SU-DHL-6 (cell line): ENCODE measurements around the gene MMAA.
"Not testable (repeated sequence)": the region's sequence is repeated elsewhere in the genome, so short reads cannot be mapped to it uniquely, and the experiment has no call there.

Experiments
- H2AFZ ChIP-seq: fragments of 200-600 bp; sonication (generic); 2 replicates; pipeline ENCODE4 v1.6.1; 2014; ENCODE audit warnings: low read depth, mild to moderate bottlenecking, moderate library complexity, mixed read lengths, antibody characterized with exemption, low read length; ENCODE audit not compliant: severe bottlenecking
- H3F3A ChIP-seq: fragments of 200-600 bp; shearing (Covaris generic); 2 replicates; pipeline ENCODE4 v1.6.0; 2016; ENCODE audit warnings: antibody characterized with exemption, mild to moderate bottlenecking; ENCODE audit not compliant: insufficient read depth
- H3K27ac ChIP-seq: fragments of 200-600 bp; sonication (generic); 2 replicates; pipeline ENCODE4 v1.5.1; 2016; ENCODE audit warnings: low read depth, mild to moderate bottlenecking, low read length, moderate library complexity, mixed read lengths
- H3K27me3 ChIP-seq: fragments of 200-600 bp; sonication (generic), shearing (Covaris generic); 2 replicates; pipeline ENCODE4 v1.6.0; 2014; ENCODE audit warnings: mild to moderate bottlenecking, low read length
- H3K36me3 ChIP-seq: fragments of 200-600 bp; sonication (generic); 2 replicates; pipeline ENCODE4 v1.6.1; 2014; ENCODE audit warnings: mild to moderate bottlenecking, low read length, mixed read lengths
- H3K4me2 ChIP-seq: fragments of 300-600, 200-600 bp; shearing (Covaris generic), sonication (generic); 2 replicates; pipeline ENCODE4 v1.6.0; 2014; ENCODE audit warnings: low read length, low read depth, mild to moderate bottlenecking; ENCODE audit not compliant: poor library complexity, severe bottlenecking
- H3K4me3 ChIP-seq: fragments of 200-600 bp; sonication (generic); 2 replicates; pipeline ENCODE4 v1.5.1; 2014; ENCODE audit warnings: antibody characterized with exemption, low read length, mild to moderate bottlenecking, mixed read lengths; ENCODE audit not compliant: insufficient read depth, poor library complexity, severe bottlenecking
- H3K79me2 ChIP-seq: fragments of 200-600 bp; sonication (generic); 2 replicates; pipeline ENCODE4 v1.6.1; 2014; ENCODE audit warnings: mild to moderate bottlenecking, low read length, moderate library complexity; ENCODE audit not compliant: insufficient read depth
- H3K9ac ChIP-seq: fragments of 200-600 bp; sonication (generic); 2 replicates; pipeline ENCODE4 v1.7.0; 2014; ENCODE audit warnings: mild to moderate bottlenecking, low read length
- H3K9me2 ChIP-seq: fragments of 200-600 bp; sonication (generic); replicated peaks from 2 replicates; pipeline ENCODE4 v1.6.1; 2014; ENCODE audit warnings: low read length; ENCODE audit not compliant: insufficient read depth
- H3K9me3 ChIP-seq: fragments of 200-600 bp; sonication (generic); 2 replicates; pipeline ENCODE4 v1.6.1; 2014; ENCODE audit warnings: low read length, mixed read lengths; ENCODE audit not compliant: insufficient read depth
- H4K20me1 ChIP-seq: fragments of 200-600 bp; sonication (generic); 2 replicates; pipeline ENCODE4 v1.6.1; 2014; ENCODE audit warnings: low read depth, mild to moderate bottlenecking, antibody characterized with exemption, low read length, moderate library complexity, mixed read lengths
- EZH2phosphoT487 ChIP-seq: fragments of 200-600 bp; sonication (generic), shearing (Covaris generic); conservative IDR thresholded peaks from 2 replicates; pipeline ENCODE4 v1.6.1; 2018; ENCODE audit warnings: mild to moderate bottlenecking, antibody characterized with exemption, low read length, moderate library complexity, mixed read lengths
- TF ChIP-seq, protein P1 (sequence below): fragments of 200-600 bp; sonication (generic); IDR thresholded peaks from one replicate; pipeline ENCODE4 v1.5.1; 2017; ENCODE audit warnings: antibody characterized with exemption, mild to moderate bottlenecking, low read length, moderate library complexity; ENCODE audit not compliant: insufficient read depth, poor library complexity, severe bottlenecking

Gene MMAA

DNA sequence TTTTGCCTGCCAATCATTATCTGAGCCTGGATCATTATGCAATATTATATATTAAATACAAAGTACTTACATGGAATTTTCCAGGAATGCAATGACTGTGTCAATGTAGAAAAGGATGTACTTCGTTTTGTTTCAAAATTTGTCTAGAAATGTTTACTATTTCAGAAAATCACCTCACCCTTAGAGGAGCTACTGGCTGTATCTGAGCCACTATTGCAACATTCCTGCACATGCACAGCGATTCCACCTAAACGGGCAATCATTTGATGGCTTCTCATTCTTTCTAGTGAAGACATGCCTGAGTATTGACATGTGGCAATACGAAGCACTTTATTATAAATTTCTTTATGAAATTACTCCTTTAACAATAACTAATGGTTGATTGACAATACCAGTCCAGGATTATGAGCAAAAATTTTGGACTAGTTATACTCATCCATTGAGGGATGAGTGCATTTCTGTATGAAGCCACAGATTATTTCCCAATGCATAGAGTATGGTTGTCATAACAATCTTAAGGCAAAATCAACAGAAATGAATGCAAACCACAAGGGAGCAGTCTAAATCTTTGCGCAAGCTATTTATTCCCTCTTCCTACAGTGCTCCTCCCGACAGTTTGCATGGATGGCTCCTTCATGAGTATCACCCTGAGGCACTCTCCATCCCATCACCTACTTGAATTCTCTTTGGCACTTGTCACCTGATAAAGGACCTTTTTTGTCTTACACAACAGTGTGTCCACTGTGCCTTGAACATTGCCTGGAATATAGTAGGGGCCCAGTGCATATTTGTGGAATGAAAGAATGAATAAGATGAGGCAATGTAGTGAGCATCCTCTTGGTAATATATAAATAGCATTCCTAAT lies 35.8 kb upstream of the MMAA start:
- TF ChIP-seq, protein P1, sequence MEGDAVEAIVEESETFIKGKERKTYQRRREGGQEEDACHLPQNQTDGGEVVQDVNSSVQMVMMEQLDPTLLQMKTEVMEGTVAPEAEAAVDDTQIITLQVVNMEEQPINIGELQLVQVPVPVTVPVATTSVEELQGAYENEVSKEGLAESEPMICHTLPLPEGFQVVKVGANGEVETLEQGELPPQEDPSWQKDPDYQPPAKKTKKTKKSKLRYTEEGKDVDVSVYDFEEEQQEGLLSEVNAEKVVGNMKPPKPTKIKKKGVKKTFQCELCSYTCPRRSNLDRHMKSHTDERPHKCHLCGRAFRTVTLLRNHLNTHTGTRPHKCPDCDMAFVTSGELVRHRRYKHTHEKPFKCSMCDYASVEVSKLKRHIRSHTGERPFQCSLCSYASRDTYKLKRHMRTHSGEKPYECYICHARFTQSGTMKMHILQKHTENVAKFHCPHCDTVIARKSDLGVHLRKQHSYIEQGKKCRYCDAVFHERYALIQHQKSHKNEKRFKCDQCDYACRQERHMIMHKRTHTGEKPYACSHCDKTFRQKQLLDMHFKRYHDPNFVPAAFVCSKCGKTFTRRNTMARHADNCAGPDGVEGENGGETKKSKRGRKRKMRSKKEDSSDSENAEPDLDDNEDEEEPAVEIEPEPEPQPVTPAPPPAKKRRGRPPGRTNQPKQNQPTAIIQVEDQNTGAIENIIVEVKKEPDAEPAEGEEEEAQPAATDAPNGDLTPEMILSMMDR = no peak
- no peak for TF ChIP-seq EZH2phosphoT487
- H4K20me1 ChIP-seq = no peaks in the 10 kb centered on the region
- no peak overlapping the region for H2AFZ ChIP-seq
- no peak overlapping the region for H3K4me3 ChIP-seq
- no peaks in the 10 kb centered on the region for H3K9me3 ChIP-seq
- H3K79me2 ChIP-seq = no peaks in the 10 kb centered on the region
- no peaks in the 10 kb centered on the region for H3K36me3 ChIP-seq
- H3F3A ChIP-seq = no peaks in the 10 kb centered on the region
- no peaks in the 10 kb centered on the region for H3K27me3 ChIP-seq
- no peak overlapping the region for H3K4me2 ChIP-seq
- H3K27ac ChIP-seq = no peak overlapping the region
- H3K9me2 ChIP-seq = no peaks in the 10 kb centered on the region
- H3K9ac ChIP-seq = no peak overlapping the region

DNA sequence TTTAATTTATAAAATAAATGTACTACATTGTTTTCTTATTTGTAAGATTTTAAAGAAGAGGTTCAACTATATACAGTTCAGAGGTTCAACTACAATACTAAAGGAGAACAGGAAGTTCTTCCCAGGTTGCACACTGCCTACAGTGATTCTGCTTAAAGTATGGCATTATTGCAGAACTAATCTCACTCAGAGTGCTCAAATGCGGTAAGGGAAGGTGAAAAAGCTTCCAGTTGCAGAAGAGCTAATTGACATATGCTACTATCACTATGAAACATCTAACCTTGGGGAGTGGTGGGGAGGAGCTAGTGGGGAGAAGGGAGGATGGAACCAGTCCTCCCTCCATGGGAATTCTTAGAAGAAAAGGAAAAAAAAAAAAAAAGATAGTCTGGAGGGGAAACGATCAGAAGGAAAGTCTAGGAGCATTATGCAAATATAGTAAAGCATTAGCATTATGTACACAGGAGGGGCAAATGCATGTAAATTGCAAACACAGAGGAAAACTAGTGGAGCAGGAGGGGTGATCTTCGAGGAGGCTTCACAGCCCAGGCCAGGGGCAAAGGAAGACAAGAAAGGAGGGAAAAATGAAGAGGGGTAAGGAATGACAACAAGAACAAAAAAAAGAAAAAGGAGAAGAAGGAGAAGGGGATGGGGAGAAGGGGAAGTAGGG lies 32.0 kb upstream of the MMAA start:
- no peak for TF ChIP-seq EZH2phosphoT487
- TF ChIP-seq, protein P1 = no peak
- no peak overlapping the region for H3K4me3 ChIP-seq
- H3F3A ChIP-seq = no peaks in the 10 kb centered on the region
- H3K27ac ChIP-seq = no peak overlapping the region
- no peaks in the 10 kb centered on the region for H3K9me3 ChIP-seq
- H3K36me3 ChIP-seq = no peaks in the 10 kb centered on the region
- H3K4me2 ChIP-seq = no peak overlapping the region
- no peak overlapping the region for H2AFZ ChIP-seq
- H3K79me2 ChIP-seq = no peaks in the 10 kb centered on the region
- no peaks in the 10 kb centered on the region for H3K9me2 ChIP-seq
- no peak overlapping the region for H3K9ac ChIP-seq
- no peaks in the 10 kb centered on the region for H4K20me1 ChIP-seq
- no peaks in the 10 kb centered on the region for H3K27me3 ChIP-seq

DNA sequence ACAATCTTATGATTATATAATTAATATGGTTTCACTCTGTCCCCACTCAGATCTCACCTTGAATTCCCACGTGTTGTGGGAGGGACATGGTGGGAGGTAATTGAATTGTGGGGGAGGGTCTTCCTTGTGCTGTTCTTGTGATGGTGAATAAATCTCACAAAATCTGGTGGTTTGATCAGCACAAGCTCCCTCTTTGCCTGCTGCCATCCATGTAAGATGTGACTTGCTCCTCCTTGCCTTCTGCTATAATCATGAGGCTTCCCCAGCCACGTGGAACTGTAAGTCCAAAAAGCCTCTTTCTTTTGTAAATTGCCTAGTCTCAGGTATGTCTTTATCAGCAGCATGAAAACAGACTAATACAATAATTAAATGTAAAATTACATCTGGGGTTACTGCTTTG lies 29.8 kb upstream of the MMAA start:
- H3F3A ChIP-seq, H3K36me3 ChIP-seq, H3K4me3 ChIP-seq, H3K9me2 ChIP-seq, H3K9me3 ChIP-seq, H3K27ac ChIP-seq, H3K9ac ChIP-seq, H4K20me1 ChIP-seq, H3K4me2 ChIP-seq, H3K79me2 ChIP-seq, H2AFZ ChIP-seq, H3K27me3 ChIP-seq: not testable (repeated sequence)
